Measurements from ENCODE around the gene CHST15.

The CHST15 gene

DNA sequence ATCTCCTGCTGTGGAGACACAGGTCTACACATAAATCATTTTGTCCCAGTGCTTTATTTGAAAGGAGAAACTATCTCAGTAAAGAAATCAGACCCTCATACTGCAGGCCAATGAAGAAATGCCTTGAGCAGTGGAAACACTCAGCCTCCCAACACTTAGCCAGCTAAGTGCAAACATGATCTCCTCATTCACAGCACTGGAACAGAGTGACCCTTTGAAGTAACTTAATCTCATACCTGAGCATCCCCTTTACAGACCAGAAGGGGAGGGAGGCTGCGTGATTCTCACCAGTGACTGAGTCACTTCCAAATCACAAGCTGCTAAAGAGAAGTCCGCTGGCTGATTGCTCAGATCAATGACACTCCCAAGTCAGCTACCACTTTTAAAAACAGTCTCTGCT lies 4.5 kb downstream of the CHST15 start:
- Histone ChIP-seq H3K4me3 (ENCODE audit: low read depth in 1 of 2, low read length in 1 of 2) (peak overlapping the region; percentile 3 to 89), H3K27me3 (peaks cover 14% of the 10 kb centered on the region), H3K27ac (peak overlapping the region; percentile 100), H3K4me1 (ENCODE audit: control insufficient read depth in 1 of 2, insufficient read depth in 1 of 2, low read depth in 1 of 2, low read length in 1 of 2) (peaks cover 59 to 75% of the 10 kb centered on the region in 2 experiments), H3K9me3 (no peaks in the 10 kb centered on the region), H3K36me3 (peaks cover 63% of the 10 kb centered on the region)
- TF ChIP-seq, protein P1, sequence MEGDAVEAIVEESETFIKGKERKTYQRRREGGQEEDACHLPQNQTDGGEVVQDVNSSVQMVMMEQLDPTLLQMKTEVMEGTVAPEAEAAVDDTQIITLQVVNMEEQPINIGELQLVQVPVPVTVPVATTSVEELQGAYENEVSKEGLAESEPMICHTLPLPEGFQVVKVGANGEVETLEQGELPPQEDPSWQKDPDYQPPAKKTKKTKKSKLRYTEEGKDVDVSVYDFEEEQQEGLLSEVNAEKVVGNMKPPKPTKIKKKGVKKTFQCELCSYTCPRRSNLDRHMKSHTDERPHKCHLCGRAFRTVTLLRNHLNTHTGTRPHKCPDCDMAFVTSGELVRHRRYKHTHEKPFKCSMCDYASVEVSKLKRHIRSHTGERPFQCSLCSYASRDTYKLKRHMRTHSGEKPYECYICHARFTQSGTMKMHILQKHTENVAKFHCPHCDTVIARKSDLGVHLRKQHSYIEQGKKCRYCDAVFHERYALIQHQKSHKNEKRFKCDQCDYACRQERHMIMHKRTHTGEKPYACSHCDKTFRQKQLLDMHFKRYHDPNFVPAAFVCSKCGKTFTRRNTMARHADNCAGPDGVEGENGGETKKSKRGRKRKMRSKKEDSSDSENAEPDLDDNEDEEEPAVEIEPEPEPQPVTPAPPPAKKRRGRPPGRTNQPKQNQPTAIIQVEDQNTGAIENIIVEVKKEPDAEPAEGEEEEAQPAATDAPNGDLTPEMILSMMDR (IDR thresholded peaks at IDR 0.05): no peak

DNA sequence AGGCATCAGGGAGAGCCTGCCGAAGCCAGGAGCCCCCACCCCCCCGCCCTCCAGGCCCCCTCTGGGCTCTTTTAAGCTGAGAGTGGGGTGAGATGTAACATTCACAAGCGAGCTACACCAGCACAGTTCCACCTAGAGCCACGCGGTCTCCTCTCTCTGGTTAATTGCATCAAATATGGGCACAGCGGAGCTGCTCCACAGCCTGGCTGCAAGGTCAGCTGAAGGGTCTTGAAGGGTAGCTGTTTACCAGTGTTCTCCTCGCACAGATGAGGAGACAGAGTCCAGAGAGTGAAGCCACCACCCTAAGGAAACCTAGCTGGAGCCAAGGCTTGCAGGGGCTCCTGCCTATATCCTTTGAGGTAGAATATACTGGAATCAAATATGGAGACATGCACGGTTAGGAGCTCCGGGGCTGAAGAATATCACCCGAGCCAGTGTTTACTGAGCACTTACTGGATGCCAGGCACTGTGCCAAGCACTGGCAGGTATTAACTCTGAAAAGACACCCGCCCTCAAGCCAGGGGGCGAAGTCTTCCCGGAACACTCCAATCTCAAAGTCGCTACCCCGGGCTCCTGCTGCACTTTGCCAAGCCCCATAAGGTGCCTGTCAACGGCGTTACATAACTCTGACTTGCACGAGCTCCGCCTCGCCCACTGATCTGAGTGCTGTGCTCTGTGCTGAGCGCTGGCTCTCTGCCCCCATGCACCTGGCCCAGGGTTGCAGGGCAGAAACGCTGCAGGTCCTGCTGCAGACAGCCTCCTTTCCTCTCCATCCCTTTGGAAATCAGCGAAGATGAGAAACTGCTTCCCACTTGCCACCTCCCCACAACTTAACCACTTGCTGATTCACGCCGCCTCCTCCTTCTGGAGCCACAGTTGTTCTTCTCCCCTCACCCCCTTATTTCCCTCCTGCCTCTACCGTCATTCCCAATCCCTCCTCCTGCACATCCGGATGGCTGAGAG lies 5.4 kb downstream of the CHST15 start:
- peaks cover 14% of the 10 kb centered on the region for H3K27me3 ChIP-seq
- peak overlapping the region; percentile 3 to 89 for H3K4me3 ChIP-seq (ENCODE audit: low read depth in 1 of 2, low read length in 1 of 2)
- no peaks in the 10 kb centered on the region for H3K9me3 ChIP-seq
- H3K4me1 ChIP-seq (ENCODE audit: control insufficient read depth in 1 of 2, insufficient read depth in 1 of 2, low read depth in 1 of 2, low read length in 1 of 2): peaks cover 58 to 76% of the 10 kb centered on the region in 2 experiments
- peaks cover 73% of the 10 kb centered on the region for H3K36me3 ChIP-seq
- H3K27ac ChIP-seq: no peak overlapping the region
- TF ChIP-seq, protein P1 (IDR thresholded peaks at IDR 0.05): no peak

DNA sequence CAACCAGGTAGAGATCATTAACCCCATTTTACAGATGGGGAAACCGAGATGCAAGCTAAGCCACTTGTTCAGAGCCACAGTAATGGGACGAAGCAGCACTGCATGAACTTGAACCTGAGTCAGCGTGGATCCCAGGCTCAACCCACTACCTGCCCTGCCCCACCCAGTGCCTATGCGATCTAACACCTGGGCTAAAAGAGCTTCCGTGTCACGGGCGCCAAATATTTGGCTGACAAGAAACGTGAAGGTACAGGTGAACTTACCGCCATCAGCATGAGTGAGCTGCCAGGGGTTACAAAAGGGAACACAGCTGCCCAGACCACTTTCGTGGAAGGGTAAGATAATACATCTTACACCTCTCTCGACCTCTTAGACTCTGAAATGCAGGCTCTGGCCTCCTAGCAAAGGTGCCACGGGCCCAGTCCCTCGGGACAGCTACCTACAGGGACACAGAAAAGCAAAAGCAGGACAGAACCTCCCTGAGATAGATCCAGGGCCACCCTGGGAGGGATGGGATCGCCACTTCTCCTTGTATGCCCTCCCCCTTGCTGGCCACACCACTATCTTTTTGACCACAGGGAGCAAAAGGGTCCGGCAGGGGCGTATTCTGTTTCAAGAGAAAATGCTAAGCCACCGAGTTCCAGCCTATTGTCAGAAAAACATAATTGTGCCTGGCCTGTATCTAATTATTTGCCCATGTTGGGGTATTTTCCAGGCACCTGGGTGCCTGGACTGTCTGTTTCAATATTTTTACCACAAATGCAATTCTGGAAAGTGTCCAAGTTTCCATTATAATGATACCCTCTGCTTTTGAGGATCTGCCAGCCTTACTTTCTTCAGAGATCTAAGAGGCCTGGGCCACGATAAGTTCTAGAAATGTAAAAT lies 6.4 kb downstream of the CHST15 start:
- H3K4me3 ChIP-seq (ENCODE audit: low read depth in 1 of 2, low read length in 1 of 2): peak overlapping the region in 1 of 2 experiments; percentile 12
- H3K4me1 ChIP-seq (ENCODE audit: control insufficient read depth in 1 of 2, insufficient read depth in 1 of 2, low read depth in 1 of 2, low read length in 1 of 2): peaks cover 58 to 76% of the 10 kb centered on the region in 2 experiments
- peak overlapping the region; percentile 53 for H3K27ac ChIP-seq
- peaks cover 82% of the 10 kb centered on the region for H3K36me3 ChIP-seq
- H3K27me3 ChIP-seq: peaks cover 14% of the 10 kb centered on the region
- TF ChIP-seq, protein P1 (IDR thresholded peaks at IDR 0.05): no peak
- no peaks in the 10 kb centered on the region for H3K9me3 ChIP-seq

DNA sequence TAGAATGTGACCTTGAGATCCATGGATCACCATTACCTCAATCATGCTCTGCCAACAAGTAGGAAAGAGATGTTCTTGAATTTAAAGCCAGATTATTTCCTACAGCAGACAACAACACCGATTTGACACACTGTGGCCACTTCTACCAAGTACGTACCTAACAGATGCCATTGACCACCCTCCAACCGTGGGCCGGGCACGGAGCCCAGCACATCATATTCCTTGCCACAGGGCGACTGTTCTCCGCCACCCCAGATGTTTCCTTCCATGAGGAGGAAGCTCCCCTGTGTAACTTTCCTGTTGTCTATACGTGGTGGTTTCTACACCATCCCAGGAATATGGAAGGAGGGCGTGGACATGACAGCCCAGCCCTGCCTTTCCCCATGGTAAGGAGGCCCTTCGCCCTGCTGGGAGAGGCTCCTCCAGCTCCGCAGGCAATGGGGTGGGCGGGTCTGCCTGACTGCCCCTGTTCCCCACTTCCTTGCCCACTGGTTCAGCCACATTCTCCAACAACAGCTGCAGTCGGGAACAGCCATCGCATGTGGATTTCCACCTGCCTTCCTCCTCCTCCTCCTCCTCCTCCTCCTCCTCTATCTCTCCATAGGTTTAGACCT lies 7.2 kb downstream of the CHST15 start:
- TF ChIP-seq, protein P1 (IDR thresholded peaks at IDR 0.05): no peak
- H3K4me1 ChIP-seq (ENCODE audit: control insufficient read depth in 1 of 2, insufficient read depth in 1 of 2, low read depth in 1 of 2, low read length in 1 of 2): peaks cover 56 to 76% of the 10 kb centered on the region in 2 experiments
- peaks cover 89% of the 10 kb centered on the region for H3K36me3 ChIP-seq
- no peaks in the 10 kb centered on the region for H3K9me3 ChIP-seq
- peak overlapping the region; percentile 53 for H3K27ac ChIP-seq
- peak overlapping the region in 1 of 2 experiments; percentile 12 for H3K4me3 ChIP-seq (ENCODE audit: low read depth in 1 of 2, low read length in 1 of 2)
- H3K27me3 ChIP-seq: peaks cover 14% of the 10 kb centered on the region

DNA sequence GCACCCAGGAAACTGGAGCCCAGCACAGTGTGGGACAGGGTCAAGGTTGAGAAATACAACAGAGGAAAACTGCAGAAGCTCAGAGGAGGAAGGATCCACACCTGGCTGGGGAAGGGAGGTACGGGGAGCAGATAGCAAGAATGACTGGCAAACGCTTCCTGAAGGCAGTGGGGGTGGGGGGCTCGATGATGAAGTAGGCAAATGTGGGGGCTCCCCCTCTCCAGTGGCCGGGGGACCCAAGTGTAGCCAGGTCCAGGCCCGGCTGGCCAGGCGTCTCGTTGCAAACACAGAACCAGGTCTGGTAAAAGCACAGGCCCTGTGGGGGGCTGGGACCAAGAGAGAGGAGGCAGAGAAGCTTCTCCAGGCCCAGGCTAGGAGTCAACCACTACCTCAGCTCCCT lies 7.7 kb downstream of the CHST15 start:
- H3K4me1 ChIP-seq (ENCODE audit: control insufficient read depth in 1 of 2, insufficient read depth in 1 of 2, low read depth in 1 of 2, low read length in 1 of 2): peaks cover 51 to 71% of the 10 kb centered on the region in 2 experiments
- H3K27me3 ChIP-seq: peaks cover 14% of the 10 kb centered on the region
- H3K9me3 ChIP-seq: no peaks in the 10 kb centered on the region
- TF ChIP-seq, protein P1 (IDR thresholded peaks at IDR 0.05): no peak
- no peak overlapping the region for H3K4me3 ChIP-seq (ENCODE audit: low read depth in 1 of 2, low read length in 1 of 2)
- H3K36me3 ChIP-seq: peaks cover 92% of the 10 kb centered on the region
- peak overlapping the region; percentile 53 for H3K27ac ChIP-seq
